Common myeloid progenitor, CD34-positive (primary cell): ENCODE measurements around the gene B4GALNT4.
A peak's percentile ranks its signal among the peaks of the same experiment; 100 is the strongest.

Source experiments
- CTCF ChIA-PET: fragments of 350-600 bp; sonication (Branson Sonifier 250); formaldehyde crosslinking; loops from one replicate; lab custom pipeline; 2021; ENCODE audit warnings: antibody characterized with exemption; lab: Charles Lee
- POLR2A ChIA-PET: fragments of 350-600 bp; sonication (Branson Sonifier 250); formaldehyde crosslinking; loops from one replicate; lab custom pipeline; 2021; ENCODE audit warnings: antibody characterized with exemption; lab: Charles Lee
- DNase-seq, 3 donors: peaks; one replicate each; pipeline versions ENCODE4 v3.0.0 to v3.0.0-alpha.2; 2013
- H3K27ac ChIP-seq, 2 experiments: 1 replicate in 1 of 2; 2 replicates in 1 of 2; pipeline ENCODE4 v1.7.0; 2013; ENCODE audit warnings: inconsistent platforms in 2 of 2, low read length in 2 of 2, mild to moderate bottlenecking in 2 of 2, low read depth in 1 of 2, moderate library complexity in 1 of 2; ENCODE audit not compliant: severe bottlenecking in 2 of 2, insufficient read depth in 1 of 2, poor library complexity in 1 of 2
- H3K27me3 ChIP-seq, 5 experiments: replicated peaks in 2 of 5; 1 replicate in 3 of 5; 2 replicates in 2 of 5; pipeline versions ENCODE4 v1.6.1 to v1.7.0; 2013; ENCODE audit warnings: low read length in 4 of 5, mild to moderate bottlenecking in 2 of 5, moderate library complexity in 2 of 5, inconsistent platforms in 1 of 5; ENCODE audit not compliant: insufficient read depth in 5 of 5, control insufficient read depth in 4 of 5
- H3K36me3 ChIP-seq, 4 experiments: 1 replicate in 2 of 4; 2 replicates in 2 of 4; pipeline versions ENCODE4 v1.6.1 to v1.7.0; 2013; ENCODE audit warnings: low read length in 3 of 4, control low read depth in 1 of 4, mild to moderate bottlenecking in 1 of 4; ENCODE audit not compliant: control insufficient read depth in 4 of 4, insufficient read depth in 4 of 4
- H3K4me1 ChIP-seq, 4 experiments: 1 replicate in 3 of 4; 2 replicates in 1 of 4; pipeline versions ENCODE4 v1.6.1 to v1.7.1; 2013; ENCODE audit warnings: low read length in 3 of 4, mild to moderate bottlenecking in 3 of 4, control low read depth in 1 of 4, inconsistent platforms in 1 of 4, moderate library complexity in 1 of 4; ENCODE audit not compliant: control insufficient read depth in 4 of 4, insufficient read depth in 4 of 4; ENCODE audit errors: control extremely low read depth in 1 of 4
- H3K4me3 ChIP-seq, 7 experiments: 1 replicate in 4 of 7; 2 replicates in 3 of 7; pipeline versions ENCODE4 v1.5.1 to v1.7.0; 2013; ENCODE audit warnings: mild to moderate bottlenecking in 7 of 7, low read length in 6 of 7, moderate library complexity in 6 of 7, inconsistent platforms in 2 of 7, low read depth in 2 of 7, control low read depth in 1 of 7; ENCODE audit not compliant: insufficient read depth in 4 of 7, control insufficient read depth in 1 of 7; ENCODE audit errors: extremely low read depth in 1 of 7
- H3K9me3 ChIP-seq, 5 experiments: 1 replicate in 4 of 5; 2 replicates in 1 of 5; pipeline versions ENCODE4 v1.6.1 to v1.7.1; 2013; ENCODE audit warnings: low read length in 4 of 5, mild to moderate bottlenecking in 2 of 5, inconsistent platforms in 1 of 5, low read depth in 1 of 5, moderate library complexity in 1 of 5; ENCODE audit not compliant: control insufficient read depth in 4 of 5, insufficient read depth in 2 of 5; ENCODE audit errors: control extremely low read depth in 1 of 5
- WGBS: methylation state at CpG from one replicate; pipeline ENCODE4 v1.1.5; 2013; ENCODE audit not compliant: insufficient coverage; 5-methylcytosine and 5-hydroxymethylcytosine counted together

The B4GALNT4 gene

DNA sequence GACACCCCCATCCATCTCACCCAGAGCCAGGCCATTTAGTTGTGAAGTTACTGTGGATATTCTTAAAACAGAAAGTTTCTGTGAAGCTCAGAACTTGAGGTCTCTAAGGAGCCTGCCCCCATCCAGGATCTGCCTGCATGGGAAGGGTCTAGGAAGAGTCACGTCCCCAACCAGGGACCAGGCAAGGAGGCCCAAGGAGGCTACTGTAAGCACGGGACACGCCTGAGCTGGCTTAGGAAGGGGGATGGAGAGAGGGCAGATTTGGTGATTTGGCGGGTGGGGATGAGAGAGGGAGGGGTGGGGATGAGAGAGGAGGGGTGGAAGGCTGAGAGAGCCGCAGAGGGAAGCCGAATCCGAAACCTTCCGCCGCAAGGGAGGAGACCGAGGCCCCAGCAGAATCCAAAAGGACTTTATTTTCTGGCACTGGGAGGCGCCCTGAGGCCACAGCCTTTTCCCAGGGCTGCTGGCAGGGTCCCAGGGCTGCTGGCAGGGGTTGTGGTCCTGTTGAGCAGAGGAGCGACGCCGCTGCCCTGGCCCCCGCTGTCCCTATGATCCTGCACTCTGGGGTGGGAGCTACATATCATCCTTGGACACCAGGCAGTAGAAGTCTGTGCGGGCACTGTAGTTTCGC, 36.1 kb downstream of the B4GALNT4 start:
- H3K27me3 ChIP-seq: peaks cover 0 to 11% (median 0%) of the 10 kb centered on the region in 5 experiments
- H3K27ac ChIP-seq: no peak overlapping the region
- H3K4me1 ChIP-seq: peaks cover 0 to 20% (median 14%) of the 10 kb centered on the region in 4 experiments
- H3K9me3 ChIP-seq: no peaks in the 10 kb centered on the region
- ChIA-PET CTCF (interaction anchor here (1.1 to 4.5 kb wide), 4 partner anchors 9 to 111 kb away, joined by 3 to 46 read pairs (median 10); partner anchors contain the start of genes PTDSS2 and SIGIRR), POLR2A (interaction anchor here (2.3 kb wide), 1 partner anchor 11 kb away, joined by 8 read pairs; no protein-coding TSS in a partner anchor)
- no peak overlapping the region for H3K4me3 ChIP-seq
- peaks cover 0 to 9% (median 4%) of the 10 kb centered on the region in 4 experiments for H3K36me3 ChIP-seq
- no peak for DNase-seq
- 94% methylated on average over 17 of the region's 17 CpGs for WGBS

GRCh38 chr11:405954-406795, 36.9 kb downstream of the B4GALNT4 start:
- Histone ChIP-seq H3K4me3 (peak overlapping the region in 5 of 7 experiments; percentile 19 to 59 (median 46)), H3K27me3 (peaks cover 0 to 11% (median 0%) of the 10 kb centered on the region in 5 experiments), H3K9me3 (no peaks in the 10 kb centered on the region), H3K36me3 (peaks cover 0 to 9% (median 4%) of the 10 kb centered on the region in 4 experiments), H3K27ac (no peak overlapping the region), H3K4me1 (peaks cover 0 to 20% (median 14%) of the 10 kb centered on the region in 4 experiments)
- DNase-seq: no peak
- ChIA-PET POLR2A (interaction anchor here (0.7 to 2.3 kb wide), 4 partner anchors 10 to 45 kb away, joined by 4 to 8 read pairs (median 6); partner anchors contain the start of gene PTDSS2), CTCF (interaction anchor here (0.7 to 4.5 kb wide), 8 partner anchors 7 to 110 kb away, joined by 3 to 46 read pairs (median 4); partner anchors contain the start of genes PTDSS2 and SIGIRR)
- 85% methylated on average over 38 of the region's 47 CpGs for WGBS

DNA sequence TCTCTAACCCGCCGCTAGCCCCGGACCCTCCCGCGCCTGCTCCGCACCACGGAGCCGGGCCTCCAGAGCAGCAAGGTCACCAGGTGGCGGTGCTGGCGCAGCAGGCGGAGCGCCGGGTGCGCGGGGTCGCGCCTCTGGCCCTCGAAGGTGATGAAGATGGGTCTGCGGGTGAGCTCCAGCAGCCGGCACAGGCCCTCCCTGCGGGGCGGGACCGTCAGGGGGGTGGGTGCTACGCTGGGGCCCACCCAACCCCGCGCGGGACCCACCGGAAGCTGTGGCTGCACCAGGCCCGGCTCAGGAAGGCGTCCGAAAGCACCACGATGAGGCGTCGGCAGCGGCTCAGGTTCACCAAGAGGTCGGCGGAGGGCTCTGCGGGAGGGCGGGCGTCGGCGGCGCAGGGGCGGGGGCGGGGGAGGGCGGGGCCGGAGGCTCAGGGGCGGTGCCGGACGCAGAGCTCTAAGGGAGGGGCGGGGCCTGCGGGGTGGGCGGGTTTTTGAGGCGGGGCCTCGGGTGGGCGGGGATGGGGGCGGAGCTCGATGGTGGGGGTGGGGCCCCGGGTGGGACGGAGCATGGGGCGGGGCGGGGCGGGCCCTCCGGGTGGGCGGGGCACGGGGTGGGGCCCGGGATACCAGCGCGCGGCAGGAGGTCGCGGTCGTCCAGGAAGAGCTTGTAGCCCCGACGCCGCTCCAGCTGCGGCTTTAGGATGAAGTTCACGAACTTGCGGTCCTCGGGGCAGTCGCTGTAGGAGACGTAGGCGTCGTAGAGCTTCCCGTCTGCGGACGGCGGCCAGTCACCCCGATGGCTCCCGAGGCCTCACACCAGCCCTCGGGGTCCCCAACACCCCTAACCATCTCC, 37.7 kb downstream of the B4GALNT4 start:
- Histone ChIP-seq H3K36me3 (peaks cover 0 to 9% (median 4%) of the 10 kb centered on the region in 4 experiments), H3K27ac (no peak overlapping the region), H3K4me3 (peak overlapping the region in 5 of 7 experiments; percentile 19 to 59 (median 46)), H3K27me3 (peaks cover 0 to 11% (median 0%) of the 10 kb centered on the region in 5 experiments), H3K4me1 (peaks cover 0 to 20% (median 14%) of the 10 kb centered on the region in 4 experiments), H3K9me3 (no peaks in the 10 kb centered on the region)
- peak; percentile 93 to 98 (median 98) for DNase-seq
- ChIA-PET CTCF (interaction anchor here (0.7 to 4.5 kb wide), 9 partner anchors 8 to 100 kb away, joined by 3 to 46 read pairs (median 4); partner anchors contain the start of genes PTDSS2 and SIGIRR), POLR2A (interaction anchor here (0.7 to 2.3 kb wide), 5 partner anchors 9 to 44 kb away, joined by 3 to 8 read pairs (median 6); partner anchors contain the start of gene PTDSS2)
- WGBS: 4% methylated on average over 54 of the region's 91 CpGs

- WGBS: 75% methylated on average over 16 of the region's 28 CpGs
These were observed 38.4 kb downstream of the B4GALNT4 start for GRCh38 chr11:407651-408123.

DNA sequence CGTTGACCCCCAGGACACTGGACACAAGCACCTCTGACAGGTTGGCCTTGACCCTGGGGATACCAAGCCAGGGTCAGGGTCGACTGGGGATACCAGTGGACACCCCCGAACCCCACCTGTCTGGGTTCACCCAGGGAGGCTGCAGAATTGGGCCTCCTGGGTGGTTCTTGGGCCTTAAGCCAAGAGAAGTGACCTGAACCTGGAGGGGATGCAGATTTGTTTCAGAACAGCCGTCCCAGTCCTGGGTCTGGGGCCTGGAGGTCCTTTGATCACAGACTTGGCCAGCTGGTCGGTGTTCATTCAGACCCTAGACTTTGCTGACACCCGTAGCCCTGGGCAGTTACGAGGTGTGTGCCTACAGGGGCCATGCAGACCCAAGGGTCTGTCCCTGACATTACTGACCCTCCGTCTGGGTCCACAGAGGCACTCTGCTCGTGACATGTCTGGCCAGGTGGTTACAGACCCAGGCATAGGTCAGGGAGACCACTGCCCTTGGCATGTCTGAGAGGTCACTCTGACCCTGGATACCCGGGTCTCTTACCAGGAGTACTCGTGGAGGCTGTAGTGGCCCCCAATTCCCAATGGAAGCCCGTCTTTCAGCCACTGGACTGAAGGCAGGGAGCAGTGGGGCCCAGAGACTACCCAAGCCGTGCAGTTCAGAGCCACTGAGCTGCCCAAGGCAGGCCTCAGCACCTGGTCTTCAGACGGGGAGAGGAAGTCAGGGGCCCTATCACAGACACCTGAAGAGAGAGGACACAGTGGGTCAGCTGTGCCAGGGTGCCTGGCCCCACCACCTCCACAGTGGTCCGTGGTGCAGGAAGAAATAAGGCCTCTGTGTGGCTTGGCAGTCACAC, 39.1 kb downstream of the B4GALNT4 start:
- Histone ChIP-seq H3K9me3 (no peaks in the 10 kb centered on the region), H3K36me3 (peaks cover 0 to 9% (median 4%) of the 10 kb centered on the region in 4 experiments), H3K27ac (no peak overlapping the region), H3K4me1 (peaks cover 0 to 28% (median 22%) of the 10 kb centered on the region in 4 experiments), H3K4me3 (no peak overlapping the region), H3K27me3 (peaks cover 0 to 7% (median 0%) of the 10 kb centered on the region in 5 experiments)
- ChIA-PET CTCF (interaction anchor here (1.2 to 4.5 kb wide), 3 partner anchors 12 to 42 kb away, joined by 4 to 46 read pairs (median 7); partner anchors contain the start of gene PTDSS2), POLR2A (no interaction called here)
- no peak for DNase-seq
- WGBS: 94% methylated on average over 15 of the region's 15 CpGs

More at GRCh38 chr11:407651-408123, 38.4 kb downstream of the B4GALNT4 start:
- POLR2A ChIA-PET: interaction anchor here (1.0 to 1.7 kb wide), 3 partner anchors 10 to 42 kb away, joined by 3 to 7 read pairs (median 6); partner anchors contain the start of gene PTDSS2
- Histone ChIP-seq H3K4me1 (peaks cover 0 to 21% (median 15%) of the 10 kb centered on the region in 4 experiments), H3K36me3 (peaks cover 0 to 9% (median 4%) of the 10 kb centered on the region in 4 experiments), H3K27me3 (peaks cover 0 to 11% (median 0%) of the 10 kb centered on the region in 5 experiments), H3K4me3 (no peak overlapping the region), H3K9me3 (no peaks in the 10 kb centered on the region), H3K27ac (no peak overlapping the region)
- no peak for DNase-seq
- CTCF ChIA-PET: interaction anchor here (1.2 to 4.5 kb wide), 6 partner anchors 9 to 99 kb away, joined by 3 to 46 read pairs (median 4); partner anchors contain the start of gene PTDSS2
